Keratinocyte (primary cell): Measurements from ENCODE around the gene GRAMD1A. TPM values are rescaled to one million over a fixed set of nuclear protein-coding genes. Genes with fewer than 3 reads are reported as not detected.

Experiments
- DNase-seq: peaks from one replicate; pipeline ENCODE4 v3.0.0-alpha.2; 2011; ENCODE audit warnings: low read depth, missing footprints, low spot score
- FAIRE-seq: peaks from 2 replicates; lab custom pipeline; 2011; peaks lifted over from hg19 to GRCh38; lab: Jason Lieb, UNC
- H2AFZ ChIP-seq: 2 replicates; pipeline ENCODE4 v1.6.0; 2012; ENCODE audit warnings: low read length, control low read depth, inconsistent platforms; ENCODE audit not compliant: control insufficient read depth
- H3K27ac ChIP-seq: 2 replicates; pipeline ENCODE4 v1.5.1; 2011; ENCODE audit warnings: low read length; ENCODE audit not compliant: control insufficient read depth, insufficient read depth
- H3K27me3 ChIP-seq: 3 replicates; pipeline ENCODE4 v1.6.0; 2011; ENCODE audit warnings: low read length; ENCODE audit not compliant: control insufficient read depth, insufficient read depth; ENCODE audit errors: extremely low read depth
- H3K36me3 ChIP-seq, 2 experiments: 2 replicates in 1 of 2; 3 replicates in 1 of 2; pipeline ENCODE4 v1.5.1; 2011; ENCODE audit warnings: low read length in 2 of 2, mild to moderate bottlenecking in 1 of 2; ENCODE audit not compliant: control insufficient read depth in 2 of 2, insufficient read depth in 2 of 2; ENCODE audit errors: extremely low read depth in 1 of 2
- H3K4me1 ChIP-seq: 3 replicates; pipeline ENCODE4 v1.5.1; 2011; ENCODE audit warnings: low read length; ENCODE audit not compliant: control insufficient read depth, insufficient read depth; ENCODE audit errors: extremely low read depth
- H3K4me2 ChIP-seq: 3 replicates; pipeline ENCODE4 v1.6.0; 2011; ENCODE audit warnings: low read depth, low read length; ENCODE audit not compliant: control insufficient read depth, insufficient read depth; ENCODE audit errors: extremely low read depth
- H3K4me3 ChIP-seq, 3 experiments: fragments of 200-600 bp in 1 of 3; sonication (generic) in 1 of 3; 2 replicates in 2 of 3; 3 replicates in 1 of 3; pipeline ENCODE4 v1.5.1; 2011 to 2016; ENCODE audit warnings: low read length in 3 of 3, mild to moderate bottlenecking in 3 of 3, control low read depth in 2 of 3, inconsistent platforms in 1 of 3, low read depth in 1 of 3, mixed read lengths in 1 of 3, mixed run types in 1 of 3, moderate library complexity in 1 of 3; ENCODE audit not compliant: control insufficient read depth in 2 of 3, insufficient read depth in 2 of 3; ENCODE audit errors: extremely low read depth in 1 of 3
- H3K79me2 ChIP-seq: 2 replicates; pipeline ENCODE4 v1.6.0; 2012; ENCODE audit warnings: low read length; ENCODE audit not compliant: control insufficient read depth, insufficient read depth
- H3K9ac ChIP-seq: 3 replicates; pipeline ENCODE4 v1.6.0; 2011; ENCODE audit warnings: low read length; ENCODE audit not compliant: control insufficient read depth, insufficient read depth; ENCODE audit errors: extremely low read depth
- H3K9me1 ChIP-seq: 3 replicates; pipeline ENCODE4 v1.6.0; 2011; ENCODE audit warnings: low read length; ENCODE audit not compliant: control insufficient read depth, insufficient read depth; ENCODE audit errors: extremely low read depth
- H3K9me3 ChIP-seq: 2 replicates; pipeline ENCODE4 v1.5.1; 2012; ENCODE audit warnings: low read depth, low read length; ENCODE audit not compliant: control insufficient read depth
- H4K20me1 ChIP-seq: 3 replicates; pipeline ENCODE4 v1.6.0; 2011; ENCODE audit warnings: low read length; ENCODE audit not compliant: control insufficient read depth, insufficient read depth; ENCODE audit errors: extremely low read depth
- CTCF ChIP-seq, 3 experiments: IDR thresholded peaks in 1 of 3; conservative IDR thresholded peaks in 1 of 3; optimal IDR thresholded peaks in 1 of 3; 2 replicates in 2 of 3; 3 replicates in 1 of 3; pipeline versions ENCODE3 to v1.5.1; 2011; ENCODE audit warnings: low read length in 3 of 3, mild to moderate bottlenecking in 3 of 3, moderate library complexity in 2 of 3, control low read depth in 1 of 3, inconsistent platforms in 1 of 3; ENCODE audit not compliant: insufficient read depth in 2 of 3; ENCODE audit errors: extremely low read depth in 1 of 3
- EZH2 ChIP-seq: IDR thresholded peaks from one replicate; pipeline ENCODE4 v1.6.1; 2012; ENCODE audit warnings: inconsistent platforms, mild to moderate bottlenecking, low read length, moderate library complexity
- dilution Hi-C: fragments of 300-500 bp; cut with MboI; formaldehyde crosslinking; loops from one replicate; pipeline ENCODE4 v1.7.0; 2020; ENCODE audit warnings: low sequenced_read_pairs; ENCODE audit not compliant: extremely low pct_ligation_motif_present
- polyA plus RNA-seq, 5 experiments: library from polyadenylated mRNA; depleted of rRNA in 3 of 5; stranded (reverse) in 3 of 5; stranded (forward) in 1 of 5; unstranded in 1 of 5; fragments of >200 nt; gene quantifications; 1 replicate in 1 of 5; 2 replicates in 3 of 5; 3 replicates in 1 of 5; pipeline versions ENCODE4 v1.2.1 to v1.2.3, GENCODE V29; 2011 to 2012; ENCODE audit warnings: missing spikeins in 2 of 5, low read depth in 1 of 5, low replicate concordance in 1 of 5

Gene GRAMD1A
- polyA plus RNA-seq, 1 donor (not counting 4 experiments of a cell fraction or from before 2014, with no cell fraction given): 24.6 TPM

GRCh38 chr19:35015270-35015953 is 15.3 kb downstream of the GRAMD1A start:
- Histone ChIP-seq H3K36me3 (peaks cover 28 to 30% of the 10 kb centered on the region in 2 experiments), H2AFZ (no peak overlapping the region), H3K4me3 (no peak overlapping the region), H3K4me1 (no peaks in the 10 kb centered on the region), H4K20me1 (no peaks in the 10 kb centered on the region), H3K27ac (no peak overlapping the region), H3K9ac (no peak overlapping the region), H3K79me2 (no peaks in the 10 kb centered on the region), H3K9me1 (no peaks in the 10 kb centered on the region), H3K27me3 (no peaks in the 10 kb centered on the region), H3K4me2 (no peak overlapping the region), H3K9me3 (no peaks in the 10 kb centered on the region)
- dilution Hi-C loops: no loop called here
- no peak for DNase-seq
- TF ChIP-seq CTCF (optimal IDR thresholded peaks at IDR 0.05 in 1 of 3, IDR thresholded peaks at IDR 0.05 in 1 of 3, conservative IDR thresholded peaks at IDR 0.05 in 1 of 3; ENCODE audit: extremely low read depth in 1 of 3, insufficient read depth in 2 of 3, low read length in 3 of 3) (no peak), EZH2 (no peak)
- FAIRE-seq: no peak

- H3K79me2 ChIP-seq: no peaks in the 10 kb centered on the region
- H3K4me3 ChIP-seq: no peak overlapping the region
- peaks cover 27 to 29% of the 10 kb centered on the region in 2 experiments for H3K36me3 ChIP-seq
- TF ChIP-seq CTCF (optimal IDR thresholded peaks at IDR 0.05 in 1 of 3, IDR thresholded peaks at IDR 0.05 in 1 of 3, conservative IDR thresholded peaks at IDR 0.05 in 1 of 3; ENCODE audit: extremely low read depth in 1 of 3, insufficient read depth in 2 of 3, low read length in 3 of 3) (no peak), EZH2 (no peak)
- no peak for DNase-seq
- no peaks in the 10 kb centered on the region for H3K9me1 ChIP-seq
- no peaks in the 10 kb centered on the region for H3K9me3 ChIP-seq
- no peaks in the 10 kb centered on the region for H3K27me3 ChIP-seq
- H4K20me1 ChIP-seq: no peaks in the 10 kb centered on the region
- no peak overlapping the region for H3K9ac ChIP-seq
- no peak for FAIRE-seq
- no peak overlapping the region for H2AFZ ChIP-seq
- no peak overlapping the region for H3K4me2 ChIP-seq
- no peaks in the 10 kb centered on the region for H3K4me1 ChIP-seq
- H3K27ac ChIP-seq: no peak overlapping the region
- dilution Hi-C loops: no loop called here
Observed at GRCh38 chr19:35015954-35016351, 15.8 kb downstream of the GRAMD1A start.
